Progenitor cell of endocrine pancreas (in vitro differentiated cells): ENCODE data around the gene NHERF2. TPM values are rescaled to one million over a fixed set of nuclear protein-coding genes. Genes with fewer than 3 reads are reported as not detected.

ENCODE experiments used
- DNase-seq: peaks from one replicate; pipeline ENCODE4 v3.0.0; 2021; ENCODE audit warnings: low spot score; ENCODE audit not compliant: unreplicated experiment
- H3K27ac Mint-ChIP-seq: 2 replicates; pipeline ENCODE4 v1.8.0; 2021; ENCODE audit warnings: mild to moderate bottlenecking, moderate library complexity, mixed read lengths
- H3K27me3 Mint-ChIP-seq: 2 replicates; pipeline ENCODE4 v1.8.0; 2021; ENCODE audit warnings: mixed read lengths
- H3K36me3 Mint-ChIP-seq: 2 replicates; pipeline ENCODE4 v1.8.0; 2022; ENCODE audit warnings: mixed read lengths; ENCODE audit not compliant: insufficient read depth
- H3K4me1 Mint-ChIP-seq: 2 replicates; pipeline ENCODE4 v1.8.0; 2021; ENCODE audit warnings: low read depth, mixed read lengths
- H3K4me3 Mint-ChIP-seq: 2 replicates; pipeline ENCODE4 v1.8.0; 2021; ENCODE audit warnings: low read depth, mild to moderate bottlenecking, moderate library complexity, mixed read lengths
- H3K9me3 Mint-ChIP-seq: 2 replicates; pipeline ENCODE4 v1.8.0; 2021; ENCODE audit warnings: low read depth, mixed read lengths
- total RNA-seq: library from RNA; stranded (reverse); gene quantifications from 2 replicates; pipeline ENCODE4 v1.2.1, GENCODE V29; 2021
- TF ChIP-seq, protein P1 (sequence below): fragments of 200-600 bp; sonication (generic); IDR thresholded peaks from one replicate; pipeline ENCODE4 v1.5.0; 2021; ENCODE audit warnings: antibody characterized with exemption, mild to moderate bottlenecking; ENCODE audit not compliant: unreplicated experiment

The NHERF2 gene
- total RNA-seq, 1 donor from 2014 or later = 8.4 TPM

GRCh38 chr16:2023092-2024031, 3.3 kb upstream of the NHERF2 start:
- no peaks in the 10 kb centered on the region for H3K9me3 Mint-ChIP-seq
- peaks cover 42% of the 10 kb centered on the region for H3K27me3 Mint-ChIP-seq
- TF ChIP-seq, protein P1, sequence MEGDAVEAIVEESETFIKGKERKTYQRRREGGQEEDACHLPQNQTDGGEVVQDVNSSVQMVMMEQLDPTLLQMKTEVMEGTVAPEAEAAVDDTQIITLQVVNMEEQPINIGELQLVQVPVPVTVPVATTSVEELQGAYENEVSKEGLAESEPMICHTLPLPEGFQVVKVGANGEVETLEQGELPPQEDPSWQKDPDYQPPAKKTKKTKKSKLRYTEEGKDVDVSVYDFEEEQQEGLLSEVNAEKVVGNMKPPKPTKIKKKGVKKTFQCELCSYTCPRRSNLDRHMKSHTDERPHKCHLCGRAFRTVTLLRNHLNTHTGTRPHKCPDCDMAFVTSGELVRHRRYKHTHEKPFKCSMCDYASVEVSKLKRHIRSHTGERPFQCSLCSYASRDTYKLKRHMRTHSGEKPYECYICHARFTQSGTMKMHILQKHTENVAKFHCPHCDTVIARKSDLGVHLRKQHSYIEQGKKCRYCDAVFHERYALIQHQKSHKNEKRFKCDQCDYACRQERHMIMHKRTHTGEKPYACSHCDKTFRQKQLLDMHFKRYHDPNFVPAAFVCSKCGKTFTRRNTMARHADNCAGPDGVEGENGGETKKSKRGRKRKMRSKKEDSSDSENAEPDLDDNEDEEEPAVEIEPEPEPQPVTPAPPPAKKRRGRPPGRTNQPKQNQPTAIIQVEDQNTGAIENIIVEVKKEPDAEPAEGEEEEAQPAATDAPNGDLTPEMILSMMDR = peak; percentile 94
- peak overlapping the region; percentile 50 for H3K4me3 Mint-ChIP-seq
- H3K27ac Mint-ChIP-seq = peak overlapping the region; percentile 65
- peak; percentile 97 for DNase-seq
- H3K36me3 Mint-ChIP-seq = no peaks in the 10 kb centered on the region
- H3K4me1 Mint-ChIP-seq = peaks cover 5% of the 10 kb centered on the region

GRCh38 chr16:2024032-2024420, 2.7 kb upstream of the NHERF2 start:
- Mint-ChIP-seq H3K9me3 (no peaks in the 10 kb centered on the region), H3K4me3 (no peak overlapping the region), H3K36me3 (no peaks in the 10 kb centered on the region), H3K27me3 (peaks cover 38% of the 10 kb centered on the region), H3K4me1 (peaks cover 5% of the 10 kb centered on the region), H3K27ac (no peak overlapping the region)
- TF ChIP-seq, protein P1 = no peak
- no peak for DNase-seq

DNA sequence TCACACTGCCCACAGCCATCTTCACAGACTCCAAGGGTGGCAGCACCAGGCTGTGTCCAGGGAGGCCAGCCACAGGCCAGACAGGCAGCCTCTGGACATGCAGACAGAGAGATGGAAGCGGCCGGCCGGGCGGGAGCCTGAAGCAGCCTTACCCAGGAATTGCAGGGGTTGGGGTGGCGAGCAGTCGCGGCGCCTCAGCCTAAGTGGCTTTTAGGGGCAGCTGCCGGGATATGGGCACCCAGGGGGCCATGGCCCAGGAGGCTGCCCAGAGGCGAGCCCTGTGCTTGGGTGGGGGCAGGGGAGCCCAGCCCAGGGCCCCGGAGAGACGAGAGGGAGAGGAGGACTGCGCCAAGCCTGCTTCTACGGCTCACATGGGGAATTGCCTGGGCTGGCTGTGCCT, 1.5 kb upstream of the NHERF2 start:
- Mint-ChIP-seq H3K27ac (no peak overlapping the region), H3K4me1 (peaks cover 5% of the 10 kb centered on the region), H3K9me3 (no peaks in the 10 kb centered on the region), H3K27me3 (peaks cover 34% of the 10 kb centered on the region), H3K4me3 (no peak overlapping the region), H3K36me3 (no peaks in the 10 kb centered on the region)
- TF ChIP-seq, protein P1 = no peak
- no peak for DNase-seq

- Mint-ChIP-seq H3K4me3 (peak overlapping the region; percentile 50), H3K4me1 (peaks cover 5% of the 10 kb centered on the region), H3K9me3 (no peaks in the 10 kb centered on the region), H3K27ac (no peak overlapping the region), H3K27me3 (peaks cover 30% of the 10 kb centered on the region), H3K36me3 (no peaks in the 10 kb centered on the region)
- TF ChIP-seq, protein P1 = no peak
- no peak for DNase-seq
Observed at GRCh38 chr16:2025878-2026460, 733 bp upstream of the NHERF2 start.
